Measurements from ENCODE around the gene DCP1A. TPM values are rescaled to one million over a fixed set of nuclear protein-coding genes. Genes with fewer than 3 reads are reported as not detected.
"Not testable (repeated sequence)": the region's sequence is repeated elsewhere in the genome, so short reads cannot be mapped to it uniquely, and the experiment has no call there.

DCP1A gene
- 100 to 1,000 TPM in 1 of 12 donors, 10 to 100 TPM in 11; 18.1 to 324 (median 22.3) TPM for polyA plus RNA-seq (ENCODE audit: insufficient read length in 12 of 12)
- long read RNA-seq, donor 1, full-length matches to known transcripts = 4 of 4 reads
- long read RNA-seq, donor 1, partial matches to known transcripts = 0 of 4 reads
- long read RNA-seq, donor 1, other reads (novel, unspliced or antisense) = 0 of 4 reads
- long read RNA-seq, donor 2, full-length matches to known transcripts = 5 of 12 reads
- long read RNA-seq, donor 2, partial matches to known transcripts = 7 of 12 reads
- long read RNA-seq, donor 2, other reads (novel, unspliced or antisense) = 0 of 12 reads
- long read RNA-seq, donor 3, partial matches to known transcripts = 5 of 6 reads
- long read RNA-seq, donor 3, other reads (novel, unspliced or antisense) = 0 of 6 reads
- long read RNA-seq, donor 4, full-length matches to known transcripts = 3 of 3 reads
- long read RNA-seq, donor 4, partial matches to known transcripts = 0 of 3 reads
- long read RNA-seq, donor 4, other reads (novel, unspliced or antisense) = 0 of 3 reads
- long read RNA-seq, donor 5, full-length matches to known transcripts = 4 of 25 reads
- long read RNA-seq, donor 5, partial matches to known transcripts = 21 of 25 reads
- long read RNA-seq, donor 5, other reads (novel, unspliced or antisense) = 0 of 25 reads
- long read RNA-seq, donor 6, full-length matches to known transcripts = 4 of 4 reads
- long read RNA-seq, donor 6, partial matches to known transcripts = 0 of 4 reads
- long read RNA-seq, donor 6, other reads (novel, unspliced or antisense) = 0 of 4 reads
- long read RNA-seq, donor 7, full-length matches to known transcripts = 5 of 5 reads
- long read RNA-seq, donor 7, partial matches to known transcripts = 0 of 5 reads
- long read RNA-seq, donor 7, other reads (novel, unspliced or antisense) = 0 of 5 reads
- long read RNA-seq, donor 8, full-length matches to known transcripts = 5 of 23 reads
- long read RNA-seq, donor 8, partial matches to known transcripts = 18 of 23 reads
- long read RNA-seq, donor 8, other reads (novel, unspliced or antisense) = 0 of 23 reads
- long read RNA-seq, donor 9, full-length matches to known transcripts = 5 of 11 reads
- long read RNA-seq, donor 9, partial matches to known transcripts = 6 of 11 reads
- long read RNA-seq, donor 9, other reads (novel, unspliced or antisense) = 0 of 11 reads
- long read RNA-seq, donor 10, full-length matches to known transcripts = 6 of 12 reads
- long read RNA-seq, donor 10, partial matches to known transcripts = 6 of 12 reads
- long read RNA-seq, donor 10, other reads (novel, unspliced or antisense) = 0 of 12 reads
- long read RNA-seq, donor 11, partial matches to known transcripts = 0 of 3 reads
- long read RNA-seq, donor 11, other reads (novel, unspliced or antisense) = 0 of 3 reads

GRCh38 chr3:53347261-53348064, at the start of gene DCP1A:
TSS of gene DCP1A (minus strand) at chr3:53347543. CDS start at chr3:53347517, 26 bp downstream.
- peak; percentile 98 for DNase-seq

GRCh38 chr3:53384465-53385423, 37.4 kb upstream of the DCP1A start:
- no peak for DNase-seq

- DNase-seq = no peak
Measured at GRCh38 chr3:53382106-53382505, 34.8 kb upstream of the DCP1A start.

- DNase-seq = no peak
Measured at GRCh38 chr3:53380306-53380705, 33.0 kb upstream of the DCP1A start.

GRCh38 chr3:53379898-53380297, 32.6 kb upstream of the DCP1A start:
- DNase-seq = no peak

GRCh38 chr3:53377794-53378193, 30.5 kb upstream of the DCP1A start:
- DNase-seq = no peak

- no peak for DNase-seq
Measured at GRCh38 chr3:53376679-53377078, 29.3 kb upstream of the DCP1A start.

GRCh38 chr3:53375019-53375418, 27.7 kb upstream of the DCP1A start:
- DNase-seq = peak; percentile 42

- DNase-seq = not testable (repeated sequence)
Measured at GRCh38 chr3:53370719-53371118, 23.4 kb upstream of the DCP1A start.

GRCh38 chr3:53361852-53362251, 14.5 kb upstream of the DCP1A start:
- no peak for DNase-seq

GRCh38 chr3:53357458-53357857, 10.1 kb upstream of the DCP1A start:
- no peak for DNase-seq

- DNase-seq = no peak
Measured at GRCh38 chr3:53354945-53355498, 7.7 kb upstream of the DCP1A start.

- DNase-seq = no peak
Measured at GRCh38 chr3:53353202-53353601, 5.9 kb upstream of the DCP1A start.

- DNase-seq = no peak
Measured at GRCh38 chr3:53350652-53351051, 3.3 kb upstream of the DCP1A start.

GRCh38 chr3:53348118-53348517, 775 bp upstream of the DCP1A start:
- DNase-seq = not testable (repeated sequence)

- no peak for DNase-seq
Measured at GRCh38 chr3:53346922-53347260, 452 bp downstream of the DCP1A start.

- DNase-seq = peak; percentile 48
Measured at GRCh38 chr3:53346514-53346913, 829 bp downstream of the DCP1A start.

- no peak for DNase-seq
Measured at GRCh38 chr3:53342353-53342752, 5.0 kb downstream of the DCP1A start.

Measured in muscle of arm (tissue), 14 donors.